HUES64 (cell line): ENCODE results near the gene HSD11B2.

Experiments
- H3K27ac ChIP-seq: 2 replicates; pipeline ENCODE4 v1.7.0; 2013; ENCODE audit warnings: low read depth, low read length, inconsistent platforms
- H3K27me3 ChIP-seq: 2 replicates; pipeline ENCODE4 v1.6.1; 2013; ENCODE audit warnings: mild to moderate bottlenecking, low read length; ENCODE audit not compliant: insufficient read depth
- H3K36me3 ChIP-seq: 2 replicates; pipeline ENCODE4 v1.6.1; 2013; ENCODE audit warnings: mild to moderate bottlenecking, low read length; ENCODE audit not compliant: insufficient read depth
- H3K4me1 ChIP-seq: 2 replicates; pipeline ENCODE4 v1.6.1; 2013; ENCODE audit warnings: mild to moderate bottlenecking, low read length, moderate library complexity; ENCODE audit not compliant: insufficient read depth
- H3K4me3 ChIP-seq: 2 replicates; pipeline ENCODE4 v1.5.1; 2013; ENCODE audit warnings: mild to moderate bottlenecking, low read length, moderate library complexity
- H3K9ac ChIP-seq: 2 replicates; pipeline ENCODE4 v1.6.1; 2013; ENCODE audit warnings: mild to moderate bottlenecking, low read depth, low read length
- H3K9me3 ChIP-seq: 2 replicates; pipeline ENCODE4 v1.6.1; 2013; ENCODE audit warnings: low read depth, low read length; ENCODE audit not compliant: insufficient read depth
- WGBS: fragments of 150-250, 120-280 bp; methylation state at CpG from one replicate; pipeline ENCODE4 v1.1.7; 2013; ENCODE audit warnings: missing lambda C conversion rate; 5-methylcytosine and 5-hydroxymethylcytosine counted together

The HSD11B2 gene

DNA sequence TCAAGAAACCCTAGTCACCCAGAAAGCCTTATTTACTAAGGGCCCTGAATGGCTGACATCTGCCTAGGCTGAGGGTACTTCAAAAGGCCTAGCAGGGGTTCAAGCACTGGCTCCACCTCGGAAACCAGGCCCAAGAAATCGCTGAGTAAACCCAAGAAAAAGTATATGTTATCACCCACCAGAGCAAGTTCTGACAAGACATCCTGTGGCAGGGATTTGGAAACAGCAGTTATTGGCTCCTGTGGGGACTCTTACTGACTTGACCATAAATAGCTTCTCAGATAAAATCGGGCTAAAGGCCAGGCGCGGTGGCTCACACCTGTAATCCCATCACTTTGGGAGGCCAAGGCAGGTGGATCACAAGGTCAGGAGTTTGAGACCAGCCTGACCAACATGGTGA is 37.8 kb downstream of the HSD11B2 start:
- Histone ChIP-seq H3K4me1 (peaks cover 3% of the 10 kb centered on the region; the same call in 1 of the 2 replicates), H3K27ac (no peak overlapping the region), H3K9ac (no peak overlapping the region), H3K4me3 (no peak overlapping the region), H3K27me3 (no peaks in the 10 kb centered on the region), H3K9me3 (no peaks in the 10 kb centered on the region), H3K36me3 (no peaks in the 10 kb centered on the region)
- WGBS = 94% methylated on average over 5 of the region's 5 CpGs

DNA sequence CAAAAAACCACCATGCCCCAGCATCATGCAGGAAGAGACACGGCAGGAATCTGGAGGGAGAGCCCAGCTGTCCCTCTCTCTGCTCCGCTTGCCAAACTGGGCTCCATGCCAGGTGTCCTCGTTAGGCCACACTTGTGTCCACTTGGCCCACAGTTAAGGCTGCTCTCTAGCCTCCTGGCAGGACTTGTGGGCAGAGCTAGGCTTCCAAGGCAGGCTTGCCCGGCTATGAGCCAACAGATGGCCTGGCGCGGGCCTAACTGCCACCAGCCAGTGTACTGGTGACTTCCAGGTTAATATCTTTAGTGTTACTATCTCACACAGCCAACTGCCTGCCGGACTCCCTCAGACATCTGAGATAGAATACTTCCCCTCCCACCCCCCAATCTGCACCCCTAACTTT is 39.4 kb downstream of the HSD11B2 start:
- Histone ChIP-seq H3K9me3 (no peaks in the 10 kb centered on the region), H3K27ac (no peak overlapping the region), H3K9ac (no peak overlapping the region), H3K4me3 (no peak overlapping the region), H3K27me3 (no peaks in the 10 kb centered on the region), H3K4me1 (peaks cover 3% of the 10 kb centered on the region; the same call in 1 of the 2 replicates), H3K36me3 (no peaks in the 10 kb centered on the region)
- WGBS = 94% methylated on average over 7 of the region's 7 CpGs

DNA sequence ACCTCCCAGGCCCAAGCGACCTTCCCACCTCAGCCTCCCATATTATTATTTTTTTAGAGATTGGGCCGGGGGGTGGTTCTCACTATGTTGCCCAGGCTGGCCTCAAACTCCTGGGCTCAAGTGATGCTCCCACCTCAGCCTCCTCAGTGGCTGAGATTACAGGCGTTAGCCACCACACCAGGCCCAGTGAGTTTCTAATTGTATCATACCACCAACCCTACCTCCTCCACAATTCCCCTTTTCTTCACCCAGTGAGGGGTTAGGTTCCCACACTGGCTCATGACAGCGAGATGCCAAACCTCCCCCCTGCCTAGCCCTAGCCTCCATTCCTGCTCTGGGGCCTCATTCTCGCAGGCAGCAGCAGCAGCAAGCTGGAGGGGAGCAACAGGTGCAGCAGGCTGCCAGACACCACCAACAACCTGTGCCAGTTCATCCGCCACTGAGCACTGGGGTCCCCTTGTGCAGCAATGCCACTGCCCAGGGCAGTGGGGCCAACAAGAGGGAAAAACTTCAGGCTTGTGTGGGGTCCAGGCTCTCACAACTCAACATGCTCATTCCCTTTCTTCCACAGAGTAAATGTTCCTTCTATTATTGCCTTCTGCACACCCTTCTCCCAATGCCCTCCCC is 41.0 kb downstream of the HSD11B2 start:
- WGBS = 92% methylated on average over 5 of the region's 6 CpGs
- H3K9ac ChIP-seq = no peak overlapping the region
- H3K27ac ChIP-seq = no peak overlapping the region
- no peaks in the 10 kb centered on the region for H3K9me3 ChIP-seq
- no peaks in the 10 kb centered on the region for H3K36me3 ChIP-seq
- H3K4me3 ChIP-seq = no peak overlapping the region
- H3K4me1 ChIP-seq = no peaks in the 10 kb centered on the region
- no peaks in the 10 kb centered on the region for H3K27me3 ChIP-seq

DNA sequence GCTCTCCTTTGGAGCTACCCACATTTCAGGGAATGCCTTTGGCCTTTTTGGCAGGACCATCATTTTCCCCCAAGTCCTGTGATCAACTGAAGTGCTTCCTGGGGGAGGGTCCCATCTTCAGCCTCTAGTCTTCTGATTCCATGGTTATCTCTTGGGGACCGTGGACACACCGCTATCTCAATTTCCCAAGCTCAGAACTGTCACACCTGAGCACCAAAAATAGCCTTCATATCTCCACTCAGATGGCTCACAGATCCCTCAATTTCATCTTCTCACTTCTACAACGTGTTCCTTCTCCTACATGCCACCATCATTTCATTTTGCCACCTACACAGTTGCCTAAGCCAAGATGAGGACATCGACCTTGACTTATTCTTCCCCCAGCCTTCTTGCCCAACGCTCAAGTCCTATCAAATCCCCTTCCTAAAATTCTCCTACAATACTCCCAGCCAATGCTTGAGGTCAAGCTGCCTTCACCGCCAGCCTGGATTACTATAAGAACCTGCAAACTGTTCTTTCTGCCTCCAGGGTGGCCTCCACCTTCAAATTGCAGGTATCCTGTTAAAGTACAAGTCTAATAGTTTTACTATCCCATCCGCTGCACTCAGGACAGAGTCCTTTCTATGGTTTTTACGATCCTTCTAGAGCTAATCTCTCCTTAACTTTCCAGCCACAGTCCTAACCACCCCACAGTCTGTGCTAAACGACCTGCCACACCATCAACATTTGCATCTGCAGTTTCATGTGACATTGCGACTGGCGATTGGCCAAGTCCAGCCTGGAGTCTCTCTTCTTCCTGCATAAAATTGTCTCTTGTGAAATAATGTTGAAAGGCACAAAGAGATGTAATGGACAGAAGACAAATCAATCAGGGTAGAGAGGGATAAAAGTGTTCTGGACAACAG is 43.9 kb downstream of the HSD11B2 start:
- Histone ChIP-seq H3K4me3 (no peak overlapping the region), H3K36me3 (no peaks in the 10 kb centered on the region), H3K27me3 (no peaks in the 10 kb centered on the region), H3K4me1 (no peaks in the 10 kb centered on the region), H3K27ac (no peak overlapping the region), H3K9me3 (no peaks in the 10 kb centered on the region), H3K9ac (no peak overlapping the region)
- WGBS = 92% methylated on average over 11 of the region's 11 CpGs

DNA sequence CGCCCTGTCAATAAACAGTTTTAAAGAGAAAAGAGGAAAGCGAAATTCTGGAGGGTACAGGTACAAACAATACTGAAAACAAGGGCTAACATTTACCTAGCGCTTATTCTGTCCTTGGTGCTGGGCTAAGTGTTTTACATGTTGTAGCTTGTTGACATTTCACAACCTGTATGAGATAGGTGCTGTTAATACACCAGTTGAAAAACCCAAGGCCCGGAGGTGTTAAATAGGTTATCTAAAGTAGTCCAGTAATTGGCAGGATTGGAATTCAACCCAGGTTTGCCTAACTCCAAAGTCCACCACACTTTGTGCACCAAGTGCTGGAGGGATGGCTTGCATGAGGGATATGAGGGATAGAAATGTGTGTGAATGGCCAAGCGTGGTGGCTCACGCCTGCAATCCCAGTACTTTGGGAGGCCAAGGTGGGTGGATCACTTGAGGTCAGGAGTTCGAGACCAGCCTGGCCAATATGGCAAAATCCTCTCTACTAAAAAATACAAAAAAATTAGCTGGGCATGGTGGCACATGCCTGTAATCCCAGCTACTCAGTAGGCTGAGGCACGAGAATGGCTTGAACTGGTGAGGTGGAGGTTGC is 47.1 kb downstream of the HSD11B2 start:
- H3K9ac ChIP-seq = no peak overlapping the region
- 96% methylated on average over 8 of the region's 8 CpGs for WGBS
- no peaks in the 10 kb centered on the region for H3K36me3 ChIP-seq
- H3K27ac ChIP-seq = no peak overlapping the region
- H3K27me3 ChIP-seq = no peaks in the 10 kb centered on the region
- H3K4me1 ChIP-seq = peaks cover 7% of the 10 kb centered on the region; the same call in 1 of the 2 replicates
- no peaks in the 10 kb centered on the region for H3K9me3 ChIP-seq
- H3K4me3 ChIP-seq = no peak overlapping the region

DNA sequence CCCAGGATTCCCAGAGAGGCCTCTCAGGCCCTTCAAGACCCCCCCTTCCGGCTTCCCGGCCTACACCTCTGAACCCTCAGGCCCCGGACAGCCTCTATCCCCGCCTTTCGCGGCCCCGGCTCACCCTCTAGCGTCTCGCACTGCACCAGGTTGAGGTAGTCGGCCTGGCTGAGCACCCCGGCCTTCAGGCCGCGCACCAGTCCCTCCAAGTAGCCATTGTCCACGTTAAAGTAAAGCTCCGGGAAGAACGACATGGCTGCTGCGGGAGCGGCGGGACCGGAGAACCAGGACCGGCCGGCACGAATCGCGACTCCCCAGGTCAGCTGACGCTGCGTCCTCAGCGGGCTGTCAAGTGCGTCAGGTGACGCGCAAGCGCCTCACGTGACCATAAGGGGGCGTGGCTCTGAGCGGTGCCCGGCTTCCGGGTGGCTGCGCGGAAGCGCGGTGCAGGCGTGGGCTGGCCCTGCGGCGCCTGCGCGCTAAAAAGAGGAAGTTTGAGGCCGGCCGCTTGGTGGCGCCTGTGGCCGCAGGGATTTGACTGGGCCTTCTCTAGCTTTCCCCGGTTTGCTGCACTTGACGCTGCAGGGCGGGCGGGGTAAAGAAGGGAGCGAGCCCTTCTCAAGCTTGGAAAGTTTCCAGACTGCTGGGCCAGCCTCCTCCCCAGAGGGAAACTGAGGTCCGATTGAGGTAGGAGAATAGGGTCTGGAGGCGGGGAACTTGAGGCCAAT is 50.1 kb downstream of the HSD11B2 start, which contains the start of gene ATP6V0D1:
TSS of gene ATP6V0D1 (minus strand) at position 325 of the 728 bp plus-strand sequence. CDS start at position 254, 71 bp downstream.
- no peaks in the 10 kb centered on the region for H3K36me3 ChIP-seq
- H3K9ac ChIP-seq = peak within 1 kb of the TSS; percentile 73
- peaks cover 7% of the 10 kb centered on the region; the same call in 1 of the 2 replicates for H3K4me1 ChIP-seq
- no peaks in the 10 kb centered on the region for H3K27me3 ChIP-seq
- peak within 1 kb of the TSS; percentile 73; the same call in 1 of the 2 replicates for H3K27ac ChIP-seq
- peak within 1 kb of the TSS; percentile 89 for H3K4me3 ChIP-seq
- WGBS = under 1% methylated on average over 57 of the region's 57 CpGs
- no peaks in the 10 kb centered on the region for H3K9me3 ChIP-seq

DNA sequence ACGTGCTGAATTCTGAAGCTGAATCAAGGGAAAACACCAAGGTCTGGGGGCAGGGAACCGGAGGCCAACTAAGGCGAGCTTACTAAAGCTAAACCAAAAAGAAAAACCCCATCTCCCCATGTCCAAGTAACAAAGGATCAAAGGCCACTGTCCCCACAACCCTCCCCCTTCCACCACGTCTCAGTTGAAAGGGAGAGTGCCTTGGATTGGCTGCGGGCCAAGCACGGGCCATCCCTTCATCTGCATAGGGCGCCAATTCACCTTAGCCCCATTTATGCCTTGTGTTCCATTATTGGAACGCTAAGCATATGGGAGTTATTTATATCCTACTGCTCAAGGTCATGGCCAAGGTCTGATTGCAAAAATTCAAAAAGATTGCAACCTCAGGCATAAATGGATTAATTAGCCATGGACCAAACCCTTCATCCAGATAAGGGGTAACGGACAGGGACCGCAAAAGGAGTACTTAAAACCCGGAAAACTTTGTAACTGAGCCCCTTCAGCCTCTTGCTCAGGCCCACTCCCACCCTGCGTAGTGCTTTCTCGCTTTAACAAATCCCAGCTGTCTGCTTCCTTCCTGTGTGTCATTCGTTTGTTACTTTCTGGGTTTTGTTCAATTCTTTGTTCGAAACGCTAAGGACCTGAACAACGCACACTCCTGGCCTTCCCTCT is 50.8 kb downstream of the HSD11B2 start:
- Histone ChIP-seq H3K27me3 (peaks cover 5% of the 10 kb centered on the region; the same call in 1 of the 2 replicates), H3K4me1 (peaks cover 7% of the 10 kb centered on the region; the same call in 1 of the 2 replicates), H3K4me3 (peak overlapping the region; percentile 89), H3K9me3 (no peaks in the 10 kb centered on the region), H3K27ac (peak overlapping the region; percentile 73; the same call in 1 of the 2 replicates), H3K9ac (peak overlapping the region; percentile 73), H3K36me3 (no peaks in the 10 kb centered on the region)
- 58% methylated on average over 17 of the region's 17 CpGs for WGBS

DNA sequence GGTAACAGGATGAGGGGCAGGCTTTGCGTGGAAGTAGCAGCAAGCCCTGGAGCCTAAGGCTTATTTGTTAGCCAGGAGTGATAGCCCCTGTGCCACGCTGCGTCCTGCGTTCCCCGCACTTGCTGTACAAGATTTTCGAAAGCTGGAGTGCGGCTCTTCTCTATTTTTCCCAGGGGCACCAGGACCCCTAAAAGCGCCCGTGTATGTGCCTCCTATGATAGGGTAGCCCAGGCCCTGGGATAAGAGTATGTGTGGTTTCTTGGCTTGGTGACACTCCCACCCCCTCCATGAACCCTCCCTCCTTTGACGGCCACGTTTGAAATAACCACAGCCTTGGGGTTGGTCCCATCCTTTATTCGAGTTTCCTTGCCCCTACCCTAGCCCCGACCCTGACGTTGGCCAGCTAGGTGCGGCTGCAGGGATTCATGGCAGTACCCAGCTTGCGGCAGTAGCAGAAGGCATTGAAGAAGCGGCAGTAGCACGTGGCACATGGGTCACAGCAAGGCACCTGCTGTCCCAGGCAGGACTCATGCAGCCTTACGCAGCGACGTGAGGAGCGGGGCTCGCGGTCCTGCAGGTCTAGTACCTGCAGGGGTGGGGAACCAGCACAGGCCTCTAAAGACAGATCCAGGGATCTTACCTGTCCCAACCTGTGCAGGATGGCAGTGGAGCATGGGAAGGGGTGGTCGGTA is 51.5 kb downstream of the HSD11B2 start:
- WGBS = 90% methylated on average over 25 of the region's 25 CpGs
- Histone ChIP-seq H3K36me3 (no peaks in the 10 kb centered on the region), H3K4me3 (peak overlapping the region; percentile 89; the same call in 1 of the 2 replicates), H3K27me3 (peaks cover 12% of the 10 kb centered on the region), H3K27ac (no peak overlapping the region), H3K9ac (peak overlapping the region; percentile 73; the same call in 1 of the 2 replicates), H3K4me1 (peaks cover 7% of the 10 kb centered on the region; the same call in 1 of the 2 replicates), H3K9me3 (no peaks in the 10 kb centered on the region)

DNA sequence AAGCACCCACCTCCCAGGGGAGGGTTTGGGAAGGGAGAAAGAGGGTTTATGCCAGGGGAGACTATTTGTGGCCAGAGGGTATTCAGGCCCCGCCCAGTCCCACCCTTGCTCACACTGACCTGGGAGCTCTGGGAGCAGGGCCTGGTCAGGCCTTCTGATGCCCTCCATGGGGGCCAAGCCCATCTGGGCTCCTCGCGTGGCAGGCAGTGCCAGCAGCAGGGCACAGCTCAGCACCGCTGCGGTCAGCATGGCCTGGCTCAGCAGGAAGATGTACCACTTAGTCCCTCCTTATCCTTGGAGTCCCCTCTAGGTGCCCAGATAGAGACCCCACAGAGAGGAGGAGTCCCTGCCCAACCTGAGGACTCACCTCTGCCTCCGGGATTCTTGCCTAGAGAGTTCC is 52.2 kb downstream of the HSD11B2 start, which contains the start of gene AGRP:
TSS of gene AGRP (minus strand) at position 398 of the 400 bp plus-strand sequence. CDS start at position 249, 149 bp downstream.
- Histone ChIP-seq H3K4me1 (peaks cover 7% of the 10 kb centered on the region; the same call in 1 of the 2 replicates), H3K4me3 (no peak within 1 kb of the TSS), H3K9me3 (no peaks in the 10 kb centered on the region), H3K36me3 (no peaks in the 10 kb centered on the region), H3K27me3 (peaks cover 20% of the 10 kb centered on the region), H3K27ac (no peak within 1 kb of the TSS), H3K9ac (no peak within 1 kb of the TSS)
- WGBS = 92% methylated on average over 6 of the region's 6 CpGs
